Adrenal gland (tissue), 12 donors: Measurements from ENCODE around the gene IFI27L1. TPM values are rescaled to one million over a fixed set of nuclear protein-coding genes. Genes with fewer than 3 reads are reported as not detected.

Experiments
- DNase-seq, 7 donors: peaks; one replicate each; pipeline ENCODE4 v3.0.0-alpha.2; 2019 to 2020
- H3K27ac ChIP-seq, 5 donors: fragments of 200-600 bp; sonication (generic) in 4 of 5; 1 replicate in 3 of 5; 2 replicates in 2 of 5; pipeline versions ENCODE4 v1.5.1 to v1.8.0; 2016 to 2020; ENCODE audit warnings: mild to moderate bottlenecking in 1 of 5
- H3K27me3 ChIP-seq: fragments of 200-600 bp; 2 replicates; pipeline ENCODE4 v1.8.0; 2021
- H3K36me3 ChIP-seq, 2 donors: fragments of 200-600 bp; replicated peaks in 1 of 2; 1 replicate in 1 of 2; 2 replicates in 1 of 2; pipeline versions ENCODE4 v1.5.1 to v1.8.0; 2018 to 2022
- H3K4me1 ChIP-seq, 2 donors: fragments of 200-600 bp; replicated peaks in 1 of 2; 1 replicate in 1 of 2; 2 replicates in 1 of 2; pipeline versions ENCODE4 v1.5.1 to v1.8.0; 2018 to 2021
- H3K4me3 ChIP-seq, 4 donors: fragments of 200-600 bp; sonication (generic) in 3 of 4; one replicate each; pipeline ENCODE4 v1.5.1; 2016 to 2018
- H3K9me3 ChIP-seq, 3 donors: fragments of 200-600 bp; sonication (generic) in 1 of 3; replicated peaks in 1 of 3; 1 replicate in 2 of 3; 2 replicates in 1 of 3; pipeline versions ENCODE4 v1.5.1 to v1.8.0; 2016 to 2021
- POLR2A ChIP-seq, 2 donors: fragments of 450-650 bp; IDR thresholded peaks; one replicate each; pipeline ENCODE4 v1.6.1; 2017; ENCODE audit warnings: antibody characterized with exemption in 2 of 2, mild to moderate bottlenecking in 2 of 2, moderate library complexity in 1 of 2
- WGBS, 4 donors: extraction: QIAGEN DNeasy Blood & Tissue Kit in 2 of 4; methylation state at CpG; one replicate each; pipeline versions ENCODE4 v1.1.5 to v1.1.7; 2013 to 2017; 5-methylcytosine and 5-hydroxymethylcytosine counted together
- intact Hi-C, 2 donors: fragments of 100-400 bp; cut with DNase I; formaldehyde crosslinking; loops; one replicate each; pipeline versions ENCODE4 v1.14.1 to v1.15.0; 2022 to 2023
- polyA plus RNA-seq, 3 donors: library from polyadenylated mRNA; stranded (reverse); fragments of 200-250 nt in 2 of 3; fragments of 350-450 nt in 1 of 3; fragmentation: Illumina TruSeq in 1 of 3; extraction: RNeasy Lipid Tissue Mini Kit (QIAGEN cat#74804) in 1 of 3; gene quantifications; one replicate each; pipeline ENCODE4 v1.2.3, GENCODE V29; 2013 to 2014
- total RNA-seq, 9 donors: library from RNA; depleted of rRNA in 4 of 9; stranded (reverse); fragments of >200 nt in 4 of 9; fragments of 120-200 nt in 1 of 9; fragmentation: NEBNext Ultra II Directional in 1 of 9; extraction: Animal tissue kit (Norgen Biotek cat#: 25700) in 1 of 9; gene quantifications; one replicate each; pipeline versions ENCODE4 v1.1.0 to v1.2.4, GENCODE V29; 2013 to 2023
- TF ChIP-seq, protein P1 (sequence below), 6 experiments: fragments of 450-650 bp in 4 of 6; fragments of 200-600 bp in 2 of 6; sonication (generic) in 1 of 6; IDR thresholded peaks; 1 replicate in 5 of 6; 2 replicates in 1 of 6; pipeline versions ENCODE4 v1.5.1 to v1.8.0; 2016 to 2021; ENCODE audit warnings: antibody characterized with exemption in 6 of 6, mild to moderate bottlenecking in 2 of 6, moderate library complexity in 1 of 6
- donor health status: healthy with polysubstance abuse.
- donor health status: Bipolar disorder and iron deficiency.
- donor health status: DM: yes; HTN: yes; CAD: no.
- donor health status: DM: no; HTN: no; CAD: no.
- donor health status: DM: no; HTN: no; CAD: no.
- donor health status: DM: yes; HTN: yes; CAD: no.

Gene IFI27L1
- total and polyA plus RNA-seq, 12 donors, result 39.7 to 233 (median 68.7) TPM

DNA sequence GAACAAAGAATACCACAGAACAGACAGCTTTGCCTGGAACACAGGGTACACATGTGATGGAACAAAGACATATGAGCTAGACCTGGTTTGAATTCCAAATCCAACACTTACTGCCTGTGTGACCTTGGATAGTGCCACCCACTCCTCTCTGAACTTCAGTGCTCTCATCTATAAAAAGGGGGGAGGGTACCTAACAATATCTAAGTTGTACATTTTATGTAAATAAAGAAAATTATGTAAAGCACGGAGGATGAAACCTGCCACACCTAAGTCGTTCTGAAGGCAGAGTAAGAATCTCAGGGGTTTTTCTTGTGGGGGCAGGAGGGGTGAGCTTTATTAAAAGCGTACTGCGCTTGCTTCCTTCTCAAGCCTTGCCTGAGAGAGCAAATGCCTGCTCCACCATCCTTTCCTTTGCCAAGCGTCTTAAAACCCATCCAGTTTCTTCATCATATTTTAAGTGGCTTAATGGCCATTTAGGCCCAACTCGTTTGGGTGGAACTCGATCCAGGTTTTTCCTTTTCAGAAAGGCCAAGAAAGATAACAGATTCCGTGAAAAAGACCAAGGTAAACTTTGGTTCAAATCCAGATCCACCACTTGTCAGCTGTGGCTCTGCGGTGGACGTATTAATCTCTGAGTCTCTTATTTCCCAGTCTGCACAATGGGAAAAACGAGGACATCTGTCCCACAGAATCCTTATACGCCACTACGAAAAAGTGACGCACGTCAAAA is 1.1 kb upstream of the IFI27L1 start:
- Histone ChIP-seq H3K27me3 (no peaks in the 10 kb centered on the region), H3K36me3 (peaks cover 0 to 5% of the 10 kb centered on the region in 2 donors), H3K4me3 (peak overlapping the region; percentile 60 to 97 (median 83)), H3K4me1 (peaks cover 54 to 64% of the 10 kb centered on the region in 2 donors), H3K27ac (peak overlapping the region; percentile 91 to 99 (median 96)), H3K9me3 (peaks cover 0 to 9% (median 2%) of the 10 kb centered on the region in 3 donors)
- no peak for TF ChIP-seq POLR2A (IDR thresholded peaks at IDR 0.05)
- TF ChIP-seq, protein P1, sequence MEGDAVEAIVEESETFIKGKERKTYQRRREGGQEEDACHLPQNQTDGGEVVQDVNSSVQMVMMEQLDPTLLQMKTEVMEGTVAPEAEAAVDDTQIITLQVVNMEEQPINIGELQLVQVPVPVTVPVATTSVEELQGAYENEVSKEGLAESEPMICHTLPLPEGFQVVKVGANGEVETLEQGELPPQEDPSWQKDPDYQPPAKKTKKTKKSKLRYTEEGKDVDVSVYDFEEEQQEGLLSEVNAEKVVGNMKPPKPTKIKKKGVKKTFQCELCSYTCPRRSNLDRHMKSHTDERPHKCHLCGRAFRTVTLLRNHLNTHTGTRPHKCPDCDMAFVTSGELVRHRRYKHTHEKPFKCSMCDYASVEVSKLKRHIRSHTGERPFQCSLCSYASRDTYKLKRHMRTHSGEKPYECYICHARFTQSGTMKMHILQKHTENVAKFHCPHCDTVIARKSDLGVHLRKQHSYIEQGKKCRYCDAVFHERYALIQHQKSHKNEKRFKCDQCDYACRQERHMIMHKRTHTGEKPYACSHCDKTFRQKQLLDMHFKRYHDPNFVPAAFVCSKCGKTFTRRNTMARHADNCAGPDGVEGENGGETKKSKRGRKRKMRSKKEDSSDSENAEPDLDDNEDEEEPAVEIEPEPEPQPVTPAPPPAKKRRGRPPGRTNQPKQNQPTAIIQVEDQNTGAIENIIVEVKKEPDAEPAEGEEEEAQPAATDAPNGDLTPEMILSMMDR (IDR thresholded peaks at IDR 0.05), result no peak
- DNase-seq, result no peak
- 2 to 4% (median 2%) methylated on average over 15 of the region's 15 CpGs for WGBS, 4 donors
- intact Hi-C loops, result loop anchor here in 1 of 2 donors (10.0 kb wide), 1 partner anchor 45 kb away; the partner anchor contains the start of gene IFI27L2

DNA sequence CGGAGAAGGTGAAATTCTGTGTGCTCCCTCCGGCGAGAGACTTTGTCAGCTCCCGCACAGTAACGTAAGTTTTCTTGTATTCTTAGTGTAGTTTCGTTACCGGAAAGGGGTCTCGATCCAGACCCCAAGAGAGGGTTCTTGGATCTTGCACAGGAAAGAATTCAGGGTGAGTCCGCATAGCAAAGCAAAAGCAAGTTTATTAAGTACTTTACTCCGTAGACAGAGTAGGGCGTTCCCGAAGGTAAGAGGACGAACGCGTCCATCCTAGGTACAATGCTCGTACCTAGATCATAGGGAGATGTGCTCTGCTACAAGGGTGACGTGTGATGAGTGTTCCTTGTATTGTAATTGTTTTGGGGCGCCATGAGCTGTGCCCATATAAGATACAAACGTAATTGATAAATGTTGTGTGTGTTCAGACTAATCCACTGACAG is 293 bp downstream of the IFI27L1 start:
- H3K36me3 ChIP-seq, result peaks cover 0 to 5% of the 10 kb centered on the region in 2 donors
- peak overlapping the region; percentile 80 to 99 (median 94) for H3K27ac ChIP-seq
- 1 to 2% (median 1%) methylated on average over 19 of the region's 19 CpGs for WGBS, 4 donors
- H3K9me3 ChIP-seq, result no peaks in the 10 kb centered on the region
- no peak for DNase-seq
- H3K27me3 ChIP-seq, result no peaks in the 10 kb centered on the region
- H3K4me3 ChIP-seq, result peak overlapping the region in 3 of 4 donors; percentile 4 to 85 (median 81)
- intact Hi-C loops, result no loop called here
- TF ChIP-seq POLR2A (IDR thresholded peaks at IDR 0.05), result no peak
- TF ChIP-seq, protein P1 (IDR thresholded peaks at IDR 0.05), result no peak
- H3K4me1 ChIP-seq, result peaks cover 49 to 53% of the 10 kb centered on the region in 2 donors

- no peak overlapping the region for H3K4me3 ChIP-seq
- no peaks in the 10 kb centered on the region for H3K27me3 ChIP-seq
- peaks cover 14 to 21% of the 10 kb centered on the region in 2 donors for H3K4me1 ChIP-seq
- DNase-seq, result no peak
- no peak overlapping the region for H3K27ac ChIP-seq
- no peaks in the 10 kb centered on the region for H3K36me3 ChIP-seq
- WGBS, 4 donors, result 65 to 97% (median 88%) methylated on average over 4 of the region's 4 CpGs
- TF ChIP-seq, protein P1 (IDR thresholded peaks at IDR 0.05), result no peak
- TF ChIP-seq POLR2A (IDR thresholded peaks at IDR 0.05), result no peak
- intact Hi-C loops, result no loop called here
- no peaks in the 10 kb centered on the region for H3K9me3 ChIP-seq
These were observed 6.8 kb downstream of the IFI27L1 start for GRCh38 chr14:94087891-94088290.

- intact Hi-C loops, result no loop called here
- DNase-seq, result peak in 2 of 7 donors; percentile 29 to 35
- 37 to 62% (median 50%) methylated on average over 5 of the region's 5 CpGs for WGBS, 4 donors
- Histone ChIP-seq H3K27ac (no peak overlapping the region), H3K4me3 (no peak overlapping the region), H3K4me1 (peaks cover 14 to 21% of the 10 kb centered on the region in 2 donors), H3K36me3 (no peaks in the 10 kb centered on the region), H3K9me3 (no peaks in the 10 kb centered on the region), H3K27me3 (no peaks in the 10 kb centered on the region)
- TF ChIP-seq, protein P1 (IDR thresholded peaks at IDR 0.05), result no peak
- no peak for TF ChIP-seq POLR2A (IDR thresholded peaks at IDR 0.05)
These were observed 7.4 kb downstream of the IFI27L1 start for GRCh38 chr14:94088516-94088915.
